Renal cortical epithelial cell (primary cell): ENCODE data around the gene LTF. TPM values are rescaled to one million over a fixed set of nuclear protein-coding genes. Genes with fewer than 3 reads are reported as not detected.

Source experiments
- DNase-seq: peaks from one replicate; pipeline ENCODE4 v3.0.0-alpha.2; 2011; ENCODE audit warnings: low read depth
- total RNA-seq: library from RNA; depleted of rRNA; stranded (reverse); fragments of >200 nt; gene quantifications from 2 replicates; pipeline ENCODE4 v1.2.3, GENCODE V29; 2014

Gene LTF
- total RNA-seq, 1 donor from 2014 or later: 299 TPM

GRCh38 chr3:46491089-46492070, 26.7 kb upstream of the LTF start:
- DNase-seq: no peak

- DNase-seq: no peak
These were observed 25.8 kb upstream of the LTF start for GRCh38 chr3:46490338-46491084.

GRCh38 chr3:46489875-46490274, 25.2 kb upstream of the LTF start:
- no peak for DNase-seq

- DNase-seq: no peak
These were observed 24.7 kb upstream of the LTF start for GRCh38 chr3:46489381-46489780.

- peak; percentile 67 for DNase-seq
These were observed 24.1 kb upstream of the LTF start for GRCh38 chr3:46488735-46489361.

GRCh38 chr3:46485779-46486175, 21.1 kb upstream of the LTF start:
- no peak for DNase-seq

- no peak for DNase-seq
These were observed 20.4 kb upstream of the LTF start for GRCh38 chr3:46484911-46485778.

GRCh38 chr3:46484388-46484787, 19.7 kb upstream of the LTF start:
- no peak for DNase-seq

GRCh38 chr3:46483825-46484224, 19.1 kb upstream of the LTF start:
- DNase-seq: no peak

GRCh38 chr3:46482632-46483350, 18.1 kb upstream of the LTF start:
- peak; percentile 57 for DNase-seq

- DNase-seq: no peak
These were observed 16.9 kb upstream of the LTF start for GRCh38 chr3:46481636-46482035.

GRCh38 chr3:46480491-46481195, 15.9 kb upstream of the LTF start:
- no peak for DNase-seq

- no peak for DNase-seq
These were observed 15.0 kb upstream of the LTF start for GRCh38 chr3:46479696-46480095.

- DNase-seq: no peak
These were observed 14.3 kb upstream of the LTF start for GRCh38 chr3:46479021-46479420.

- DNase-seq: no peak
These were observed 13.6 kb upstream of the LTF start for GRCh38 chr3:46478341-46478740.

GRCh38 chr3:46477756-46478155, 13.1 kb upstream of the LTF start:
- DNase-seq: no peak

GRCh38 chr3:46477145-46477544, 12.4 kb upstream of the LTF start:
- no peak for DNase-seq

- DNase-seq: no peak
These were observed 8.0 kb upstream of the LTF start for GRCh38 chr3:46472736-46473135.

- DNase-seq: no peak
These were observed 6.7 kb upstream of the LTF start for GRCh38 chr3:46471371-46471914.

- no peak for DNase-seq
These were observed 6.1 kb upstream of the LTF start for GRCh38 chr3:46470831-46471230.
